Testis (tissue), 3 donors: ENCODE measurements around the gene MYBPH. TPM values are rescaled to one million over a fixed set of nuclear protein-coding genes. Genes with fewer than 3 reads are reported as not detected.

Experiments
- DNase-seq: peaks from one replicate; pipeline ENCODE4 v3.0.0-alpha.2; 2019
- H3K27ac ChIP-seq, 2 donors: fragments of 200-600 bp; sonication (generic); one replicate each; pipeline ENCODE4 v1.5.1; 2019
- H3K27me3 ChIP-seq: fragments of 200-600 bp; sonication (generic); one replicate; pipeline ENCODE4 v1.5.1; 2019
- H3K36me3 ChIP-seq: fragments of 200-600 bp; sonication (generic); one replicate; pipeline ENCODE4 v1.5.1; 2017; ENCODE audit warnings: low read depth; ENCODE audit errors: missing control alignments
- H3K4me1 ChIP-seq: fragments of 200-600 bp; sonication (generic); one replicate; pipeline ENCODE4 v1.5.1; 2019
- H3K4me3 ChIP-seq, 2 donors: fragments of 200-600 bp; sonication (generic); one replicate each; pipeline ENCODE4 v1.5.1; 2017 to 2019
- H3K9me3 ChIP-seq: fragments of 200-600 bp; sonication (generic); one replicate; pipeline ENCODE4 v1.5.1; 2017
- CTCF ChIP-seq, 3 experiments: fragments of 450-650 bp in 2 of 3; fragments of 200-600 bp in 1 of 3; sonication (generic) in 1 of 3; IDR thresholded peaks; one replicate each; pipeline ENCODE4 v1.5.1; 2016 to 2019; ENCODE audit warnings: antibody characterized with exemption in 3 of 3, mild to moderate bottlenecking in 2 of 3, moderate library complexity in 1 of 3
- POLR2A ChIP-seq: fragments of 450-650 bp; IDR thresholded peaks from one replicate; pipeline ENCODE4 v1.6.1; 2017; ENCODE audit warnings: antibody characterized with exemption, mild to moderate bottlenecking, moderate library complexity
- WGBS, 2 donors: methylation state at CpG; one replicate each; pipeline ENCODE4 v1.1.5; 2018; 5-methylcytosine and 5-hydroxymethylcytosine counted together
- intact Hi-C: fragments of 100-400 bp; cut with DNase I; formaldehyde crosslinking; loops from one replicate; pipeline ENCODE4 v1.15.1; 2023; ENCODE audit warnings: low total_unique reads
- polyA plus RNA-seq: library from polyadenylated mRNA; stranded (reverse); fragments of 350-450 nt; fragmentation: Illumina TruSeq; extraction: RNeasy Lipid Tissue Mini Kit (QIAGEN cat#74804); gene quantifications from one replicate; pipeline ENCODE4 v1.2.3, GENCODE V29; 2014; ENCODE audit warnings: low read depth, low replicate concordance; ENCODE audit not compliant: insufficient read depth
- total RNA-seq, 2 donors: library from RNA; depleted of rRNA; stranded (reverse); fragments of >200 nt; gene quantifications; one replicate each; pipeline ENCODE4 v1.2.3, GENCODE V29; 2016

Gene MYBPH
- total and polyA plus RNA-seq, 3 donors from 2014 or later: 0.16 to 2.9 (median 0.25) TPM

- no peaks in the 10 kb centered on the region for H3K36me3 ChIP-seq
- no peaks in the 10 kb centered on the region for H3K9me3 ChIP-seq
- 89 to 95% methylated on average over 5 of the region's 5 CpGs for WGBS, 2 donors
- TF ChIP-seq CTCF (IDR thresholded peaks at IDR 0.05) (no peak), POLR2A (no peak)
- intact Hi-C loops: no loop called here
- H3K27me3 ChIP-seq: no peaks in the 10 kb centered on the region
- DNase-seq: no peak
- peaks cover 20% of the 10 kb centered on the region for H3K4me1 ChIP-seq
- no peak overlapping the region for H3K27ac ChIP-seq
- no peak overlapping the region for H3K4me3 ChIP-seq
These were observed 10.4 kb upstream of the MYBPH start for GRCh38 chr1:203186091-203186445.

- Histone ChIP-seq H3K27me3 (no peaks in the 10 kb centered on the region), H3K4me3 (no peak overlapping the region), H3K9me3 (no peaks in the 10 kb centered on the region), H3K4me1 (peaks cover 22% of the 10 kb centered on the region), H3K36me3 (no peaks in the 10 kb centered on the region), H3K27ac (no peak overlapping the region)
- 75 to 97% methylated on average over 4 of the region's 4 CpGs for WGBS, 2 donors
- DNase-seq: no peak
- TF ChIP-seq CTCF (IDR thresholded peaks at IDR 0.05): no peak
- TF ChIP-seq POLR2A: no peak
- intact Hi-C loops: no loop called here
These were observed 10.0 kb upstream of the MYBPH start for GRCh38 chr1:203185585-203185984.

GRCh38 chr1:203185061-203185461 is 9.4 kb upstream of the MYBPH start:
- DNase-seq: no peak
- intact Hi-C loops: no loop called here
- 92 to 94% methylated on average over 10 of the region's 10 CpGs for WGBS, 2 donors

GRCh38 chr1:203184467-203184866 is 8.8 kb upstream of the MYBPH start:
- H3K27me3 ChIP-seq: no peaks in the 10 kb centered on the region
- H3K4me3 ChIP-seq: no peak overlapping the region
- TF ChIP-seq POLR2A (no peak), CTCF (IDR thresholded peaks at IDR 0.05) (no peak)
- no peak for DNase-seq
- H3K4me1 ChIP-seq: peaks cover 22% of the 10 kb centered on the region
- intact Hi-C loops: no loop called here
- WGBS, 2 donors: 100% methylated on average over 4 of the region's 4 CpGs
- H3K27ac ChIP-seq: no peak overlapping the region
- H3K9me3 ChIP-seq: no peaks in the 10 kb centered on the region
- H3K36me3 ChIP-seq: no peaks in the 10 kb centered on the region

More at GRCh38 chr1:203185061-203185461, 9.4 kb upstream of the MYBPH start:
- H3K4me1 ChIP-seq: peaks cover 22% of the 10 kb centered on the region
- H3K9me3 ChIP-seq: no peaks in the 10 kb centered on the region
- no peaks in the 10 kb centered on the region for H3K36me3 ChIP-seq
- H3K4me3 ChIP-seq: no peak overlapping the region
- no peak for TF ChIP-seq POLR2A
- TF ChIP-seq CTCF (IDR thresholded peaks at IDR 0.05): no peak
- no peaks in the 10 kb centered on the region for H3K27me3 ChIP-seq
- H3K27ac ChIP-seq: no peak overlapping the region

GRCh38 chr1:203183828-203184227 is 8.2 kb upstream of the MYBPH start:
- Histone ChIP-seq H3K4me1 (peaks cover 22% of the 10 kb centered on the region), H3K27ac (no peak overlapping the region), H3K36me3 (no peaks in the 10 kb centered on the region), H3K4me3 (no peak overlapping the region), H3K27me3 (no peaks in the 10 kb centered on the region), H3K9me3 (no peaks in the 10 kb centered on the region)
- intact Hi-C loops: no loop called here
- WGBS, 2 donors: 86 to 88% methylated on average over 1 to 2 of the region's 2 CpGs
- no peak for DNase-seq
- TF ChIP-seq CTCF (IDR thresholded peaks at IDR 0.05) (no peak), POLR2A (no peak)
